ENCODE data around the gene PFDN5.

Gene PFDN5

DNA sequence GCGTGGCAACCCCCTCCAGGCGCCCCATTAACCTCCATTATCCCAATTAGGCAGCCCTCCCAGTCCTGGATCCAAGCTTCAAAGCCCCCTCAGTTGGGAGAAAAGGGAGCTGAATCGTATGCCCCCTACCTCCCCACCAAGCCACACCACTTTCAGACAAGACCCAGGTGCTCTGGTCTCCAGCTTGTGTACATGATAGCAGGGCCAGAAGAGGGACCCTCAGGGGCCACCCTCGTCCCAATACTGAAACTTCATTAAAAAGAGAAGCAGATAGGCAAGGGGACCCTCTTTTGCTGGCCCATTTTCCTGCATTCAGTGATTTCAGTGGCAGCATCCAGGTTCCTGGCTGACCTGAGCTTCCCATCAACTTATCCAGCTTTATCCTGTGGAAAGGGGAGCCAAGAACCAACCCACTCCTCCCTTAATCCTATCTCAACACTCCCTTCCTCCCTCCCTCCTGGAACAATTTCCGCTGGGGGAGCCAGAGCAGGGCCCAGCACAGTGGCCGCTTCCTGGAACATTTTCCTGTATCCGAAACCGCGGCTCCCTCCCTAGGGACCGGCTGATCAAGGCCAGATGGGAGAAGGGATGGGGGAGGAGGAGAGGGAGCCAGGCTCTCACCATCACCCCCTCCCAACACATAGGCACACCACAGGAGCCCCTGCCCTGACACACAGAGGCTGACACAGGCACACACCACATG lies 50.3 kb downstream of the PFDN5 start:
- Histone ChIP-seq H3K27ac (replicated peaks; ENCODE audit: low read length) (no peak overlapping the region), H3K4me3 (ENCODE audit: low read length in 2 of 2) (peak overlapping the region; percentile 32 to 49), H3K23ac (ENCODE audit: low read depth, low read length, poor library complexity) (no peak overlapping the region), H3K4me1 (ENCODE audit: control insufficient read depth in 2 of 2, insufficient read depth in 1 of 2, low read depth in 1 of 2, low read length in 2 of 2) (peaks cover 5 to 10% of the 10 kb centered on the region in 2 donors), H3K4ac (ENCODE audit: low read length) (no peak overlapping the region), H3K36me3 (replicated peaks in 1 of 2; ENCODE audit: control insufficient read depth in 2 of 2, insufficient read depth in 2 of 2, low read length in 2 of 2) (no peaks in the 10 kb centered on the region), H2BK15ac (ENCODE audit: low read length) (no peak overlapping the region), H4K91ac (ENCODE audit: low read depth, low read length, poor library complexity) (no peak overlapping the region), H3K79me1 (ENCODE audit: low read depth, low read length) (no peaks in the 10 kb centered on the region), H3K14ac (ENCODE audit: low read length) (no peak overlapping the region), H2BK120ac (ENCODE audit: low read depth, low read length) (no peak overlapping the region), H2BK12ac (ENCODE audit: low read length) (no peak overlapping the region), H3K4me2 (ENCODE audit: insufficient read depth, low read length, poor library complexity, severe bottlenecking) (peak overlapping the region; percentile 32), H3K27me3 (ENCODE audit: control insufficient read depth in 3 of 3, insufficient read depth in 3 of 3, low read depth in 1 of 3, low read length in 3 of 3) (peaks cover 0 to 46% (median 4%) of the 10 kb centered on the region in 3 experiments), H3K9me3 (replicated peaks in 1 of 2; ENCODE audit: control insufficient read depth in 2 of 2, insufficient read depth in 1 of 2, low read depth in 1 of 2, low read length in 2 of 2) (no peaks in the 10 kb centered on the region), H3K18ac (ENCODE audit: low read length) (no peak overlapping the region), H2AK5ac (ENCODE audit: low read depth, low read length) (peak overlapping the region; percentile 17), H2AFZ (ENCODE audit: low read length) (peak overlapping the region; percentile 92), H2BK5ac (ENCODE audit: low read length) (no peak overlapping the region), H4K8ac (ENCODE audit: low read depth, low read length) (no peak overlapping the region), H3K9ac (ENCODE audit: low read depth, low read length, poor library complexity) (no peak overlapping the region)
- DNase-seq (ENCODE audit: low spot score), result no peak
- WGBS, 2 donors (ENCODE audit: extremely low coverage in 2 of 2, insufficient read length in 2 of 2, insufficient replicate concordance in 1 of 2), result no CpG with 5 or more reads among the region's 10 CpGs

DNA sequence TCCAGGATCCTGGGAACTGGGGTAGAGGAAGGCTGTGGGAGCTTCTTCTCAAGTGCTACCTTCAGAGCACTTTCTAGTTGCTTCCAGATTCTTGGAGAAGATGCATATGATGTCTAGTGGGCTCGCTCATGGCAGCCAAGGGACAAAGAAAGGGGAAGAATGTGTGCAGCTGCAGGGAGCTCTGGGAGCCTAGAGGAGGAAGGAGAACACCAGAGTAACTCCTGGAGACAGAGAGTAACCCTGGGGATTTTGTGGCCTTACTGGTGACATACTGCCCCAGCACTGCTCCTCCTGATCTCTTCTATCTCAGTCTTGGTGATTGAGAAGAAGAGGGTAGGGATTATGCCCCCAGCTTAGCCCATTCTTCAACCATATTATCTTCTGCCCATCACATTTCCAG lies 51.1 kb downstream of the PFDN5 start:
- DNase-seq (ENCODE audit: low spot score), result no peak
- Histone ChIP-seq H4K8ac (ENCODE audit: low read depth, low read length) (no peak overlapping the region), H3K18ac (ENCODE audit: low read length) (no peak overlapping the region), H3K4me1 (ENCODE audit: control insufficient read depth in 2 of 2, insufficient read depth in 1 of 2, low read depth in 1 of 2, low read length in 2 of 2) (peaks cover 5 to 10% of the 10 kb centered on the region in 2 donors), H3K27ac (replicated peaks; ENCODE audit: low read length) (no peak overlapping the region), H2BK120ac (ENCODE audit: low read depth, low read length) (no peak overlapping the region), H2BK12ac (ENCODE audit: low read length) (no peak overlapping the region), H3K9me3 (replicated peaks in 1 of 2; ENCODE audit: control insufficient read depth in 2 of 2, insufficient read depth in 1 of 2, low read depth in 1 of 2, low read length in 2 of 2) (no peaks in the 10 kb centered on the region), H3K4me2 (ENCODE audit: insufficient read depth, low read length, poor library complexity, severe bottlenecking) (no peak overlapping the region), H2AK5ac (ENCODE audit: low read depth, low read length) (no peak overlapping the region), H2BK15ac (ENCODE audit: low read length) (no peak overlapping the region), H4K91ac (ENCODE audit: low read depth, low read length, poor library complexity) (no peak overlapping the region), H3K79me1 (ENCODE audit: low read depth, low read length) (no peaks in the 10 kb centered on the region), H3K4me3 (ENCODE audit: low read length in 2 of 2) (no peak overlapping the region), H3K27me3 (ENCODE audit: control insufficient read depth in 3 of 3, insufficient read depth in 3 of 3, low read depth in 1 of 3, low read length in 3 of 3) (peaks cover 0 to 38% (median 4%) of the 10 kb centered on the region in 3 experiments), H3K9ac (ENCODE audit: low read depth, low read length, poor library complexity) (no peak overlapping the region), H2AFZ (ENCODE audit: low read length) (no peak overlapping the region), H3K14ac (ENCODE audit: low read length) (no peak overlapping the region), H2BK5ac (ENCODE audit: low read length) (no peak overlapping the region), H3K23ac (ENCODE audit: low read depth, low read length, poor library complexity) (no peak overlapping the region), H3K36me3 (replicated peaks in 1 of 2; ENCODE audit: control insufficient read depth in 2 of 2, insufficient read depth in 2 of 2, low read length in 2 of 2) (no peaks in the 10 kb centered on the region), H3K4ac (ENCODE audit: low read length) (no peak overlapping the region)
- WGBS, 2 donors (ENCODE audit: extremely low coverage in 2 of 2, insufficient read length in 2 of 2, insufficient replicate concordance in 1 of 2), result no CpG with 5 or more reads among the region's 1 CpG

DNA sequence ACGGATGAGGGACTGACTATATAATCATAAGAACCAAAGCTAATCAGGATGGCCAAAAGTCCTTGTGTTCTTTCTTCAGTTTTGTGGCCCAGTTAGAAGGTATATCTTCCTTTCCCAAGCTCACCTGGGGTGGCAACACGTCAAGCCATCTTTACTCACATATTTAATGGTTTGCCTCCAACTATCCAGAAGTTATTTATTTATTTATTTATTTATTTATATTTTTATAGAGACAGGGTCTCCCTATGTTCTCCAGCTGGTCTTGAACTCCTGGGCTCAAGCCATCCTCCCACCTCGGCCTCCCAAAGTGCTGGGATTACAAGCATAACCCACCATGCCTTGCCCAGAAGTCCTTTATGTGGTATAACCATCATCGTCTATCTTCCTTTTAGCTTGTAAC lies 52.6 kb downstream of the PFDN5 start:
- H3K4me2 ChIP-seq (ENCODE audit: insufficient read depth, low read length, poor library complexity, severe bottlenecking), result no peak overlapping the region

More for the DNA sequence above, 52.6 kb downstream of the PFDN5 start:
- H3K27ac ChIP-seq (replicated peaks; ENCODE audit: low read length), result no peak overlapping the region
- H3K4me3 ChIP-seq (ENCODE audit: low read length in 2 of 2), result no peak overlapping the region
- H3K27me3 ChIP-seq (ENCODE audit: control insufficient read depth in 3 of 3, insufficient read depth in 3 of 3, low read depth in 1 of 3, low read length in 3 of 3), result peaks cover 0 to 33% (median 4%) of the 10 kb centered on the region in 3 experiments
- no peaks in the 10 kb centered on the region for H3K36me3 ChIP-seq (replicated peaks in 1 of 2; ENCODE audit: control insufficient read depth in 2 of 2, insufficient read depth in 2 of 2, low read length in 2 of 2)
- no peak overlapping the region for H2AK5ac ChIP-seq (ENCODE audit: low read depth, low read length)
- H3K14ac ChIP-seq (ENCODE audit: low read length), result no peak overlapping the region
- H4K91ac ChIP-seq (ENCODE audit: low read depth, low read length, poor library complexity), result no peak overlapping the region
- no peak overlapping the region for H3K4ac ChIP-seq (ENCODE audit: low read length)
- no peak overlapping the region for H3K9ac ChIP-seq (ENCODE audit: low read depth, low read length, poor library complexity)
- no peak overlapping the region for H2BK15ac ChIP-seq (ENCODE audit: low read length)
- H3K23ac ChIP-seq (ENCODE audit: low read depth, low read length, poor library complexity), result no peak overlapping the region
- peak overlapping the region; percentile 13 for H2AFZ ChIP-seq (ENCODE audit: low read length)
- no peaks in the 10 kb centered on the region for H3K9me3 ChIP-seq (replicated peaks in 1 of 2; ENCODE audit: control insufficient read depth in 2 of 2, insufficient read depth in 1 of 2, low read depth in 1 of 2, low read length in 2 of 2)
- H3K79me1 ChIP-seq (ENCODE audit: low read depth, low read length), result no peaks in the 10 kb centered on the region
- DNase-seq (ENCODE audit: low spot score), result no peak
- H4K8ac ChIP-seq (ENCODE audit: low read depth, low read length), result no peak overlapping the region
- WGBS, 2 donors (ENCODE audit: extremely low coverage in 2 of 2, insufficient read length in 2 of 2, insufficient replicate concordance in 1 of 2), result no CpG with 5 or more reads among the region's 4 CpGs
- no peak overlapping the region for H2BK5ac ChIP-seq (ENCODE audit: low read length)
- no peak overlapping the region for H3K18ac ChIP-seq (ENCODE audit: low read length)
- peaks cover 5 to 10% of the 10 kb centered on the region in 2 donors for H3K4me1 ChIP-seq (ENCODE audit: control insufficient read depth in 2 of 2, insufficient read depth in 1 of 2, low read depth in 1 of 2, low read length in 2 of 2)
- H2BK12ac ChIP-seq (ENCODE audit: low read length), result no peak overlapping the region
- H2BK120ac ChIP-seq (ENCODE audit: low read depth, low read length), result no peak overlapping the region
